Activated naive CD4-positive, alpha-beta T cell (primary cell): ENCODE data around the gene HCCS.
"Not testable (repeated sequence)": the region's sequence is repeated elsewhere in the genome, so short reads cannot be mapped to it uniquely, and the experiment has no call there.

Experiments
- DNase-seq, 4 experiments: peaks; one replicate each; lab custom pipeline; 2025; lab: John Stamatoyannopoulos, UW

The HCCS gene

DNA sequence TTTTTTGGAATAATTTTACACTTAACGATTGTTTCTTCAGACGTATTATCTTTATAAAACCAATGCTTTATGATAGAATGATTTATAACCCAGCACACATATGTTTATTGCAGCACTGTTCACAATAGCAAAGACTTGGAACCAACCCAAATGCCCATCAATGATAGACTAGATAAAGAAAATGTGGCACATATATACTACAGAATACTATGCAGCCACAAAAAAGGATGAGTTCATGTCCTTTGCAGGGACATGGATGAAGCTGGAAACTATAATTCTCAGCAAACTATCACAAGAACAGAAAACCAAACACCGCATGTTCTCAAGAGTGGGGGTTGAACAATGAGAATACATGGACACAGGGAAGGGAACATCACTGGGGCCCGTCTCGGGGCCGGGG, 12.0 kb downstream of the HCCS start:
- DNase-seq, result not testable (repeated sequence)

DNA sequence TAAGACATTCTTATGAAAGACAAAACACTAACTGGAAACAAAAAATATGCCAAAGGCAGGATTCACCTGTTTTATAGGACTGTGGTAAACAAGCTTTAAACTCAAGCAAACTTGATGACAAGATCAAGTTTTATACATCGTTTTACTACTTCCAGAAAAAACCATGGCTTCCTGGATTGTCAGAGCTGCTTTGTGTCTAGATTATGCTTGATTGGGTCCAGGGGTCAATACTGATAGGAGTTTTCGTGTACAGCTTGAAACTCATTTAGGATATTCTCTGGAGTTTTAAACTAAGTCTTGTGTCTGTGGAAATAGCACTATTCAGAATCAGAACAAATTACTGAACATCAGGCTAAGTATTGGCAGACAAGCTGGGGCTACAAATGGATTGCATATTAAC, 13.0 kb downstream of the HCCS start:
- no peak for DNase-seq

DNA sequence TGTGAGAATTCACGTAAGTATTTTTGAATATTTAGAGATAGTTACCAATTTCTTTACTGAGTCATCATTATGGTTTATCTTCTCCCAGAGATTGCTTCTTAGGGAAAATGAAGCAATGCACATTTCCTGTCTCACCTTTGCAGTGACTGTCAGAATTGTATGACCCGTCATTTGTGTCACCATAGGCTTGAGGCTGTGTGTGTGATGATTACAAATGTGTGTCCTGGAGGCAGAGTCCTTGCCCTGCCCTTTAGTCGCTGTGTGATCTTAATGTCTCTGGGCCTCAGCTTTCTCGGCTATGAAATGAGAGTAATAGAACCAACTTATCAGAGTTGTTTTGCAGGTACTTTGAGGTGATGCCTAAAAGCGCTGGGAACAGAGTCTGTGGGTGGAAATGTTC, 13.9 kb downstream of the HCCS start:
- no peak for DNase-seq

DNA sequence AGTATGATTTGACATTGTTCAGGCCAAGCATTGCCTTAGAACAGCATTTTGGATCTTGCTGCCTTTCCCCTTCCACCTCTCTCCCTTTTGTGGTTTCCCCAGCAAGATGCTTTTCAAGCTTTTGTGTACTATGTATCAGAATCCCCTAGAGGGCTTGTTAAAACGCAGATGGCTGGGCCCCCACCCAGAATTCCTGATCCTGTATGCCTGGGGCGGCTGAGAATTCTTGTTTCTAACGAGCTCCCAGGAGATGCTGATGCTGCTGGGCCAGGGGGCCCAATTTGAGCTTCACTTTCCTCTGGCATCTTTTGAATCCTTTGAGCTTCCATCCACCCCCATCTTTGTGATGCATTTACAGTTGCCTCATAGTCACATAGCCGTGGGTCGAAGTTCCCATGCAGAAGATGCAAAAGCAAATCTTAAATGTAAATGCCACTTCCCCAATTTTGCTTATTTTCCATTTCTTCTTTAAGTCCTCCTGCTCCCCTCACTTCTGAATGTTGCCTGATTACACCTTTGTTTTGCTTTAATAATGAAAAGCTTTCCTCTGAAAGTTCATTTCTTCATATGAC, 18.5 kb downstream of the HCCS start:
- DNase-seq, result no peak

DNA sequence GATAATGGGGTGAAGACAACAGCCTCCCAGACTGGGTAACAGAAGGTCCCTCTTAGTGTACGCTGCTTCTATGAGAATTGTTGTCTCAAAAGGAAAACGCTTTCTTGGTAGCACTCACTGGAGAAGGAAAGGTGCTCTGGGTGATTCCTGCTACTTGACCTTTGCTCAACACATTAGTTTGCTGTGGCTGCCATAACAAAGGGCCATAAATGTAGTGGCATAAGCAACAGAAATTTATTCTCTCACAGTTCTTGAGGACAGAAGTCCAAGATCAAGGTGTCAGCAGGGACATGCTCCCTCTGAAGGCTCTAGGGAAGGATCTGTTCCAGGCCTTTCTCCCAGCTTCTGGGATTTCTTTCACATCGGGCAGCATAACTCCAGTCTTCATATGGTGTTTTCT, 19.0 kb downstream of the HCCS start:
- DNase-seq, result no peak

DNA sequence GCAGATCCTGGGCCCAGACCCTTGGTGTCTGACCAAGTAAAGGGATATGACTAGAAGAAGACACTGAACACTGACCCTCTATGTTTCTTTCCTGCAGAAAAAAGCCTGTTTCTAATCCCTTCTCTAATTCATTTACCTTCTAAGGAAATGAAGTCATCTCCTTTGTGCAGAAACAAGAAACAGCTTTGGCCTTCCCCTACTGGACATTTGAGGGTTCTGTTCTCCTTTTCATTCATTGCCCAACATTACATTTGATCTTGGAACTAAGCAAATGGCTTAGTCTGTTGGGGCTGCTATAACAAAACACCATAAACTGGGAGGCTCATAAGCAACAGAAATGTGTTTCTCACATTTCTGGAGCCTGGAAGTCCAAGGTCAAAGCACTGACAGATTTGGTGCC, 20.0 kb downstream of the HCCS start:
- no peak for DNase-seq

DNA sequence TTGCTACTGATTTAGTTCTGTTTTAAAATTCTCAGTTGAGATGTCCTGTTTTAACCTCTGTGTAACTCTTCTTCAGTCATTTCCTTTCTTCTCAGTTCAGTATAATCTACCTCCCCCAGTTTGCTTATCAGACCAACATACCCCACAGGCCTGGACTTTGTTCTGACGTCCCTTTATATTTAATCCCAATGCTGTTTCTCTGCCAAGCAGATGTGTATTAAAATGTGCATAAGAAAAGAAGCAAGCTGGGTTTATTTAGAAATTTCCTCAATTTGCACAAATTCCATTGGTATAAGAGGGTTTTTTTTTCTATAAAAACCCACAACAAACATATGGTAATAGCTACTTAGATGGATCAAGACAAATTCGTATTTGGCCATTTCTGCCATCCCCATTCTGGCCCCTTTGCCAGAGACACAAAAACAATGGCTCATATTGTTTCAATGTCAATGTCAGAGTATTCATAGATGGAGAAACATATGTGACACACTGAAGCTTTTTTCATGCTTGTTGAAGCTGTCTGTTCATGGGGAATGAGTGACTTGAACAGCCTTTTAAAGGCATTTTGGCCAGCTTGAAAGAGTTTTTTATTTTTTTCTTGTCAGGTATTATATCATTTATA, 24.5 kb downstream of the HCCS start:
- DNase-seq, result no peak

DNA sequence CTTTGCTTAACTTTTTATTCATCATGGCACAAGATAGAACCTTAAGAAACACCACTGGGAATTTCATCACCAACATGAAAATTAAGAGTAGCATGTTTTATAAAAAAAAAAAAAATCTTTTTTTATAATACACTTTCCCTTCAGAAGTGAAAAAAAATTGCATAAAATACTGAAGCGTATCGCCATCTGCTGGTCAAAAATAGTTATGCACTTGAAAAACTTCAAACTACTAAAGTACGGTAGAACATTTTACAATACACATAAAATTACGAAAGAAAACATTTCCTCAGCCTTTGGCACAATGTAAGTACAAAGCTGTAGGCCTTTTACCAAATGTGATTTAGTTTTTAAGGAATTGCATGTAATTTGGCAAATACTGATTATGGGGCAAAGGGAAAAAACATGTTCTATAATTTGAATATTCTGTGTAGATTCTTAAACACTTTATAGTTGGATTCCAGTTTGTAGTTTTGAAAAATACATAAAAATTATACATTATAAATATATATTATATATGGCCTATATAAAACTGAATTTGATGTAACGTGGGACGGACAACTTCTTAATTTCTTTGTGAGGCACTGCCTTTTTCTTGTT, 26.5 kb downstream of the HCCS start:
- DNase-seq, result no peak

DNA sequence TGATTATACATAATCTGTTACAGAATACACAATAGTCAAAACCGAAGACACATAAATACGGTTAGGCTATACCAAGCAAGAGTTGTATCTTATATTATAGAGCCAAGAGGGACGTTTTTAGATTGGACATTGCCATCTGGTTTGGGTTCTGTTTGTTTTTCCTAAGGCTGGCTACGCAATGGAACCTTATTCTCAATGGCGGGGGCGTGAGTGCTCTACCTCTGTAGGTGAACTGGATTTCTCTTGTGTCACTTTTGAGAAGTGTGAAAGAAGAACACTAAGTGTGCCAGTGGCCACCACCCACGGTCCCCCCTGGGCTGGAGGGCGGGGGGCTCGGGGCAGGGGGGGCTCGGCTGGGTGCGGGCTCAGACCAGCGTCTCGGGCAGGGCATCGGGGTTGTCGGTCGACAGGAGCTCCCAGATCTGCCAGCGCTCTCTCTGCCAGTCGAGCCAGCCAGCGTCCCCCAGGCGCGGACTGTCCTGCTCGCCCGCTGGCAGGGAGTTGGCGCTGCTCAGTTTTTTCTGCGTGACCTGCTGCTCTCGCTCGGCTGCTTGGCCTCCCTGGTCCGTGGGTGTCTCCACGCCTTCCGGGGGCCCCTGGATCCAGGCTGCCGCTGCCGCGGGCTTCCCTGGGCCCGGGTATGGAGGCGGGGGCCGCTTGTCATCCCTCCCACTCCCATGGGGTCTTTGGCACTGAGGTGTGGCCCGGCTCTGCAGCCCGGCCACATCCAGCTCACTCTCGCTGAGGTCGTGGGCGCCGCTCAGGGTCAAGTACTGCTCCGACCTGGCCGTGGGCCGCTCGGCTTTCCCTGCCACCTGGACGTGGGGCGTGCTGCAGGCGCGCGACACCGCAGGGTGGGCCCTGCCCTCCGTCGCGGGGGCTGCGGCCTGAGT, 27.6 kb downstream of the HCCS start:
- no peak for DNase-seq

DNA sequence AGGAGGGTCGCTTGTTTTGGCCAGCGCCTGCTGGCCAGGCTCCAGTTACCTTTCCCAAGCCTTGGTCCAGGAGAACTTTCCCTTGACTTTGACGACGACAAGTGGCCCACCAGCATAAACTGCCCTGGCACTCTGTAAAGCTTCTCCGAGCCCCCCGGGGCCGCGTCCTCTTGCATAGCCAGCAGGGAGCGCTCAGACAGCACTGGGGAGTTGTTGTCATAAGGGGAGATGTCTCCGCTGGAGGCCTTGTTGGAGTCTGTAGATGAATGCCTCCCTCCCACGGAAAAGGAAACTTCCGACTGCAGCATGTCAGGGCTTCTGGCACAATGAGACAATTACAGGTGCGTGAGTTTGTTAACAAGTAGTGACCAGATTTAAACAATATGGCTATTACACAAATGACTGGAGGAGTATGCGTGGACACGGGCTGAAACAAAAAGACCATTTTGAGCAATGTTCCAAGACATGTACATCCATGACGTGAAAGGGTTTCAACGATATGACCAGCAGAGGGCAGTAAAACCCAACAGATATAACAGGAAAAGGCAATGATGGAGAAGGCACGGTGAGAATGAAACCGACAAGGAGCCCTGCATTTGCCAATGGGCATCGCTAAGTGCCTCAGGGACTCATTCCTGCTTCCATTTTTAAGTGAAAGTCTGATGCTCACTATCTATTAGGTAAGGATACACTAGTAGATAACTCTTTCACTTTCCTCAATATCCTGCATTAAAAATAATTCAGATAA, 33.0 kb downstream of the HCCS start:
- DNase-seq, result no peak

DNA sequence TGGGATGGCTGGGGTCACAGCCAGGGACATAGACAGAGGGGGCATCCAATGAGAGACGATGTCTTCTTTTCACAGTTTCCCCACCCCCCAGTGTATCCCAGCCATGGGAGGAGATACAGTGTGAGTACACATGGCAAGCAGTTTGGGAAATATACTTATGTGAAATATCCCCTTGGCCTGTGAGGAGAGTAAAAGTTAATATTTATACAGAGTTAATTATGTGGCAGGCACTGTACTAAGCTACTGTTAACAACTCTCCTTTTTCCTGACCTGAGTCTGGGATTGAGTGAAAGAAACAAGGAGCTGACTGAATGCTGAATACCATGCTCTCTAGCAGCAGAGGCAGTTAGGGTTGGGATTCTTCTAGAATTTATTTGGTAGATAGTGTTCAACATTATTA, 35.3 kb downstream of the HCCS start:
- DNase-seq, result no peak

DNA sequence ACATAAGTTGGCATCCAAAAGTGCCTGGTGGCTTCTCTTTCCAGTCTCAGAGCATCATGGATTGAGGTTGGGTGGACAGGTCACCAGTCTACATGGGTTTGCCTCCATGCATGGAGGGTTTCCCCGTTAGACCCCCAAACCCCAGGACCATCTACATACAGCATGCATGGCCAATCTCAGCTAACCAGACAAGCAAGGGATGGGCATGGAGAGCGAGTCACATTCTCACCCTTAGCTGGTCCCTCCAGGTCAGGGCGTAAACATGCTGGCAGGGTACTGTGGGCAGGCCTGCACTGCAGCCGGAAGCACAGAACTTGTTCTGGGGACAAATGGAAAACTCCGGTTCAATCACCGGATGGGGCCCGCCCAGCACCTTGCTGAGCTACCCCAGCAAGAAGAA, 37.3 kb downstream of the HCCS start:
- no peak for DNase-seq

DNA sequence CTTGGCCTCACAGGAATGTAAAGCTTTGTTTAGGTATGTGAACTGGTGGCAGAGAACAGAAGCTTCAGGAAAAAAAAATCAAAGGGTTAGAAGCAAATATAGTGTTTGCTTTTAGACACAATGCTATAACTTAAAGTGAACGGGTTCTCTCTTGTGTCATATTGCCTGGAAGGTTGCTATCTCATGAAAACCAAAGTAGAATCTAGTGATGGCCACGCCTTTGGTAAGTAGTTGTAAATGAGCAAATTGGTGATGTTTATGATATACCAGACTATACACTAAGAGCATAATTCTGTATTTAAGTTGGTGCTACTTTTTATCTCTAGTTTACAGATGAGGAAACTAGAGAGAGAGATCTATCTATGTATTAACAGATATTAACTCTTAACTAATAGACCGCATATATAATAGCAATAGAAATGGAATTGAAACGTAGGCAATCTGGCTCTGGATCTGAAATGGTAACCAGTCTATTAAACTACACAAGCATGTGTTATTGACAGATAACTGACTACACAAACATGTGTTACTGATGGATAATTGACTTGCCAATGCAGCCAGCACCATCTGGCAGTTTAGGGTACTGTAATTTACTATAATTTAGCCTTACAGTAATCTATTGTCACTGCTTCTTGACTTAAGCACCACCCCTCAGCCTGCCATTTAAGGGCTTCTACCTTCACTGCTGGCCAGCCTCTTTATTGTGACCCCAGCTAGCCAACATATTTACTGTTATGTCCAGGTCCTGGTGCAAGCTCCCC, 40.8 kb downstream of the HCCS start:
- DNase-seq, result no peak

DNA sequence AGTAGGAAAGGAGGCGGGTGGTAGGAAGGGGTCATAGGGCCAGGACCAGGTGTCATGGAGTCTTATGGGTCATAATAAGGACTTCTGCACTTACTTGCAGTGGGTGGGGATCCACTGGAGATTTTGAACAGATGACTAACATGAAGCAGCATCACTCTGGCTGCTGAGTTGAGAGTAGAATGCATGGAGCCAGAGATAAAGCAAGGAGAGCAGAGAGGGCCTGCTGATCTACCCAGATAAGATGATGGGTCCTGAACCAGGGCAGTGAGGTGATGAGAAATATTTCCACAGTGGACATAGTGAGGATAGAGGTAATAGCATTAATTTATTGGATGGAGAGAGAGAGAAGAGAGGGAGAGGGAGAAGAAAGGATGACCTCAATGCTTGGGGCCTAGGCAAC, 48.0 kb downstream of the HCCS start:
- no peak for DNase-seq

DNA sequence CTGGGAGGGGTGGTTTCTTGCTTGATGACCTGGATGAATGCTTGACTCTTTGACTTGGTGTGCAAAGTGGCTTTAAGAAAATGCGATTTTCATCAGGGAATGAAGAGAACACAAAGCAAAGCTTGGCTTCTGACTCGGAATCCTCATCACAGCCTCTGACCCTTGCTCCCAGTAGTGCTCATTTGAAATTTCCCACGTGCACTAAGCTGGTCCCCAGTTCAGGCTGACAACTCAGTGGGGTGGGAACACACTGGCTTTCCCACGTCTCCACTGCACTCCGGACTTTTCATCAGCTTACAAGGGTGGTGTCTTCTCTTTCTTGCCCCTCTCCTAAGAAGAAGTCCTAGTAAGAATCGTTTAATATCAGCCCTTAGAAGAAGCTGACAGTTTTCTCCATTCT, 53.3 kb downstream of the HCCS start:
- no peak for DNase-seq

DNA sequence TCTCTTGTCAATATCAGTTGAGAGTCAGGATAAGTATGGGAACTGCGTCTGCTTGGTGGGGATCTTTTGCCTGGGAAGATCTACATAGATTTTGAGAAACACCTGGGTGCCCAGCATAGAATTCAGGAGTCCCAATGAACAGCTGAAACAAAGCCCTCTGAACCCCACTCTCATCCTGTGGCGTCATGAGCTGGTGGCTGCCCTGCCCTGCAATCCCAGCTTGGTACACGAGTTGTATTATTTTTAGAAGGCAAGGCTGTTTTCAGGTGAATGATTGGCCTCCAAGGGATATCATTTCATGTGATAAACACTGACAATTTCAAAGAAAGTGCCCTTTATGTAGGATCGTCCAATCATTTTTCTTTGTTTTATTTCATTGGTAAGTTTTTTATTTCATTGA, 60.8 kb downstream of the HCCS start:
- no peak for DNase-seq

DNA sequence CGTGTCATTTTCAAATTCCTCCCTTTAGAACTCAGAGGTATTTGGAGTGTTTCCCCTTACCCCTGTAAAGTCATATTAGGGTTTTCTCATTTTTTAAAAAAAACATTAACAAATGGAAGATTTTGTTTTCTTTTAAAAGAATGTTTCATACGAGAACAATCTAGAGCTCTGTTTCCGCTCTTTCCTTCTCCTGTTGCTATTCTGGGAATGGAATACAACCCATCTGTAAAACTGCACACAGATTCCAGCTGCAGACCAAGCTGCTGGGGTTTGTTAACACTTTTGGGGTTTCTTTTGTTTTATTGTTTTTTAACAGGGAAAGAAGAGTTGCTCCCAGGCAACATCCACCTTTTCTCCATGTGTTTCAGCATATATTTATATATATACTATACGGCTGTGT, 61.3 kb downstream of the HCCS start:
- DNase-seq, result no peak
